ENCODE results near the gene RMND1.
"Not testable (repeated sequence)": the region's sequence is repeated elsewhere in the genome, so short reads cannot be mapped to it uniquely, and the experiment has no call there.

RMND1 gene

GRCh38 chr6:151357758-151358436 lies 94.0 kb downstream of the RMND1 start:
- no peaks in the 10 kb centered on the region for H3K9me3 ChIP-seq (ENCODE audit: control insufficient read depth, low read length)
- H3K36me3 ChIP-seq (ENCODE audit: control insufficient read depth, insufficient read depth, low read length): no peaks in the 10 kb centered on the region
- H3K4me3 ChIP-seq (ENCODE audit: insufficient read depth, low read depth, low read length): no peak overlapping the region
- H3K27me3 ChIP-seq (ENCODE audit: control insufficient read depth, insufficient read depth, low read length, poor library complexity, severe bottlenecking): no peaks in the 10 kb centered on the region
- H3K27ac ChIP-seq (ENCODE audit: insufficient read depth, low read depth, low read length, poor library complexity, severe bottlenecking): no peak overlapping the region
- 97 to 98% methylated on average over 5 of the region's 6 CpGs for WGBS, 2 experiments
- no peaks in the 10 kb centered on the region for H3K4me1 ChIP-seq (ENCODE audit: control insufficient read depth, insufficient read depth, low read length)

- not testable (repeated sequence) for H3K27ac ChIP-seq (ENCODE audit: insufficient read depth, low read depth, low read length, poor library complexity, severe bottlenecking); H3K27me3 ChIP-seq (ENCODE audit: control insufficient read depth, insufficient read depth, low read length, poor library complexity, severe bottlenecking); H3K4me1 ChIP-seq (ENCODE audit: control insufficient read depth, insufficient read depth, low read length); H3K4me3 ChIP-seq (ENCODE audit: insufficient read depth, low read depth, low read length); H3K36me3 ChIP-seq (ENCODE audit: control insufficient read depth, insufficient read depth, low read length); H3K9me3 ChIP-seq (ENCODE audit: control insufficient read depth, low read length)
- 94 to 98% methylated on average over 6 of the region's 6 CpGs for WGBS, 2 experiments
These were observed 94.9 kb downstream of the RMND1 start for GRCh38 chr6:151356983-151357382.

Measured in ectodermal cell (in vitro differentiated cells).